ENCODE data around the gene FAM234B. TPM values are rescaled to one million over a fixed set of nuclear protein-coding genes. Genes with fewer than 3 reads are reported as not detected.

The FAM234B gene
- total RNA-seq, 1 donor from 2014 or later = 9.6 TPM

GRCh38 chr12:13039328-13039956 lies 4.7 kb upstream of the FAM234B start:
- intact Hi-C loops (cut with DNase I) = no loop called here
- Histone ChIP-seq H3K27ac (no peak overlapping the region), H3K27me3 (no peaks in the 10 kb centered on the region), H3K9me3 (no peaks in the 10 kb centered on the region), H3K36me3 (no peaks in the 10 kb centered on the region), H3K4me3 (no peak overlapping the region), H3K4me1 (peaks cover 5% of the 10 kb centered on the region)
- no peak for TF ChIP-seq CTCF (IDR thresholded peaks at IDR 0.05)
- ATAC-seq (no peak), DNase-seq (no peak)

- Histone ChIP-seq H3K27ac (no peak overlapping the region), H3K4me3 (no peak overlapping the region), H3K36me3 (no peaks in the 10 kb centered on the region), H3K4me1 (peaks cover 5% of the 10 kb centered on the region), H3K27me3 (no peaks in the 10 kb centered on the region), H3K9me3 (no peaks in the 10 kb centered on the region)
- intact Hi-C loops (cut with DNase I) = no loop called here
- no peak for TF ChIP-seq CTCF (IDR thresholded peaks at IDR 0.05)
- peak; percentile 59 for ATAC-seq
- DNase-seq = no peak
These were observed 3.0 kb upstream of the FAM234B start for GRCh38 chr12:13041224-13041623.

DNA sequence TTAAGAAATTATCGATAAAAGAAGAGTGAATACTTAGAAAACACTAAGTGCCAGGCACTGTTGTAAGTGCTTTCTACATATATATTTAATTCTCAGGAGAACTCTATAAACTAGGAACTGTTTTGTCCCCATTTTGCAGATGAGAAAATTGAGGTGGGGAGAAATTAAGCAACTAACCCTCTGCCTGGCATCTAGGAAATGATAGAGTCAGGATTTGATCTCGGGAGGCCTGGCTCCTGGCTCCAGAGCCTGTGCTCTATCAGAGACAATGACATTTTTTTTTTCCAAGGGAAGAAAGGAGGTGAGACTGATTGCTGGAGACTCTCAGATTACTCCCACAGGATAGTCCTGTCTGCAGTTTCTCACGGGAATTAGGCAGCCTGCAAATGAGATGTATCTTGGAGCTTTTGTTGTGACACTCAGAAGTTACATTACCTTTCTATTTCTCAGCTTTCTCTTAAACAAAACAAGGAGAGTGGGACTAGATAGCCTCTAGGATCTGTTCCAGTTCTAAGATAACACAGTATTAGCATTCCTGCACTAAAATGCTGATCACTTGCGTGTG lies 1.4 kb upstream of the FAM234B start:
- no peak for ATAC-seq
- DNase-seq = no peak
- H3K27me3 ChIP-seq = no peaks in the 10 kb centered on the region
- intact Hi-C loops (cut with DNase I) = no loop called here
- H3K4me1 ChIP-seq = peaks cover 5% of the 10 kb centered on the region
- no peaks in the 10 kb centered on the region for H3K9me3 ChIP-seq
- H3K36me3 ChIP-seq = no peaks in the 10 kb centered on the region
- no peak overlapping the region for H3K4me3 ChIP-seq
- TF ChIP-seq CTCF (IDR thresholded peaks at IDR 0.05) = no peak
- no peak overlapping the region for H3K27ac ChIP-seq

DNA sequence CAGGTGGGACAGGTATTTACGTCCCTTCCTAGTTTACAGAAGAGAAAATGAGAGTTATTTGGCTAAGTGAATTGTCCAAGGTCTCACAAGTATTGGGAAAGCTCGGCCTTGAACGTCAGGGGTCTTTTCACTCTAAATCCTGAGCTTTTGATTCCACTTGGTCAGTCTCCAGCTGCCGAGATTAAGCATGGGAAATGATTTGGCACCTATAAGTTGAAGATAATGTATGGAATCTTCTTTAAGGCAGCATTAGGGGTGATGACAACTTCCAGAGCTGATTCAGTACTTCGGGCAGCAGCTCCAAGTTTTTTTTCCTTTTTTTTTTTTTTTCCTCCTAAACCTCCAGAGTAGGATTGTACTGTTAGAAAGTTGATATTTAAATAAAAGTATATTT lies 722 bp downstream of the FAM234B start:
- H3K9me3 ChIP-seq = no peaks in the 10 kb centered on the region
- no peaks in the 10 kb centered on the region for H3K27me3 ChIP-seq
- H3K4me1 ChIP-seq = peaks cover 5% of the 10 kb centered on the region
- H3K36me3 ChIP-seq = no peaks in the 10 kb centered on the region
- intact Hi-C loops (cut with DNase I) = no loop called here
- DNase-seq = no peak
- TF ChIP-seq CTCF (IDR thresholded peaks at IDR 0.05) = no peak
- no peak for ATAC-seq
- no peak overlapping the region for H3K27ac ChIP-seq
- H3K4me3 ChIP-seq = peak overlapping the region; percentile 100

DNA sequence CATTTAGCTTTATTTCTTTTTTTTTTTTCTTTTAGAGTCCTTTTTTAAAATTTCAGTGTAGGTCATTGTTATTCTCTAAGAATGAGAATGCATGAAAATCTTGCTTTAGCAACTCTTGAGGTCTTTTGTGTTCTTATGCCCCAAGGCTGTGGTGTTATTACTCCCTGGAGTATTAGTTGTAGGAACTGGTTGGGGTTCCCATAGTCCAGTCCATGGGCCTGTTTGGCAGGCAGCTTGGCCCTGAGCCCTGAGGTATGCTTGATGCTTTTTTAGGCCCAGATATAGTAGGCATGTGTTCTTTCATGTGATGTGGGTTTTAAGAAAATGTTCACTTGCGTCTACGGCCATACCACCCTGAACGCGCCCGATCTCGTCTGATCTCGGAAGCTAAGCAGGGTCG lies 1.6 kb downstream of the FAM234B start:
- Histone ChIP-seq H3K4me1 (peaks cover 5% of the 10 kb centered on the region), H3K9me3 (no peaks in the 10 kb centered on the region), H3K27ac (no peak overlapping the region), H3K4me3 (no peak overlapping the region), H3K36me3 (no peaks in the 10 kb centered on the region), H3K27me3 (no peaks in the 10 kb centered on the region)
- no peak for TF ChIP-seq CTCF (IDR thresholded peaks at IDR 0.05)
- DNase-seq (no peak), ATAC-seq (no peak)
- intact Hi-C loops (cut with DNase I) = no loop called here
